MM.1S (cell line): Measurements from ENCODE around the gene MTCL1.

Source experiments
- EZH2 ChIP-seq: fragments of 300-600 bp; sonication (generic); optimal IDR thresholded peaks from 2 replicates; pipeline ENCODE3; 2017; ENCODE audit warnings: low read depth, mild to moderate bottlenecking, antibody characterized with exemption, low read length, mixed read lengths
- TF ChIP-seq, protein P1 (sequence below): fragments of 300-600 bp; sonication (generic); IDR thresholded peaks from 2 replicates; pipeline ENCODE4 v1.5.1; 2016; ENCODE audit warnings: antibody characterized with exemption, low read length, mixed read lengths

DNA sequence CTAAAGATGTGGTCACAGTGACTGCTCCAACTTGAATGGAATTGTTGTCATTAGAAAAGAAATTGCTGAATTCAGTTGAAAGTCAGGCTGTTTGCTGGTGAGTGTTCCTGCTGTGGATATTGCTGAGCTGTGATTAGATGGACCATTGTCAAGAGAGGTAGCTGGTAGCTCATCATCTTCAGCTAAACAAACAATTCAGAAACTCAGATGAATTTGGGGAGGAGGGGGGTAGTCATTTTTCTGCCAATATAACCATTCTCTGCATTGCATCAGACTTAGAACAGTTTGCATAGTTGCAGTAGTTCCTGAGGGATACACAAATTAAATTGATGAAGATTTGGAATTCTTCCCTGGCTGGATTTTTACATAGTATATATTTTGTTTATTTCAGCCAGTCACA is 108.3 kb downstream of the MTCL1 start:
- TF ChIP-seq, protein P1, sequence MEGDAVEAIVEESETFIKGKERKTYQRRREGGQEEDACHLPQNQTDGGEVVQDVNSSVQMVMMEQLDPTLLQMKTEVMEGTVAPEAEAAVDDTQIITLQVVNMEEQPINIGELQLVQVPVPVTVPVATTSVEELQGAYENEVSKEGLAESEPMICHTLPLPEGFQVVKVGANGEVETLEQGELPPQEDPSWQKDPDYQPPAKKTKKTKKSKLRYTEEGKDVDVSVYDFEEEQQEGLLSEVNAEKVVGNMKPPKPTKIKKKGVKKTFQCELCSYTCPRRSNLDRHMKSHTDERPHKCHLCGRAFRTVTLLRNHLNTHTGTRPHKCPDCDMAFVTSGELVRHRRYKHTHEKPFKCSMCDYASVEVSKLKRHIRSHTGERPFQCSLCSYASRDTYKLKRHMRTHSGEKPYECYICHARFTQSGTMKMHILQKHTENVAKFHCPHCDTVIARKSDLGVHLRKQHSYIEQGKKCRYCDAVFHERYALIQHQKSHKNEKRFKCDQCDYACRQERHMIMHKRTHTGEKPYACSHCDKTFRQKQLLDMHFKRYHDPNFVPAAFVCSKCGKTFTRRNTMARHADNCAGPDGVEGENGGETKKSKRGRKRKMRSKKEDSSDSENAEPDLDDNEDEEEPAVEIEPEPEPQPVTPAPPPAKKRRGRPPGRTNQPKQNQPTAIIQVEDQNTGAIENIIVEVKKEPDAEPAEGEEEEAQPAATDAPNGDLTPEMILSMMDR: no peak
- no peak for TF ChIP-seq EZH2
